HepG2 (cell line): ENCODE measurements around the gene SLC51B. TPM values are rescaled to one million over a fixed set of nuclear protein-coding genes. Genes with fewer than 3 reads are reported as not detected.

Experiments
- EHMT2 ChIP-seq: fragments of 200-600 bp; sonication (generic); IDR thresholded peaks from 2 replicates; pipeline ENCODE4 v1.7.0; 2017; ENCODE audit warnings: antibody characterized with exemption, low read depth, low read length, borderline replicate concordance
- EP300 ChIP-seq, 3 experiments: sonication (generic) in 1 of 3; formaldehyde crosslinking in 1 of 3; IDR thresholded peaks; 2 replicates each; pipeline versions ENCODE4 v1.5.1 to v1.6.1; 2011 to 2020; ENCODE audit warnings: low read depth in 2 of 3, low read length in 2 of 3, borderline replicate concordance in 1 of 3, improper control_type of control experiment in 1 of 3, mild to moderate bottlenecking in 1 of 3, missing genetic modification reagents in 1 of 3, moderate library complexity in 1 of 3
- FLYWCH1 ChIP-seq: sonication (generic); formaldehyde crosslinking; IDR thresholded peaks from 2 replicates; pipeline ENCODE4 v1.8.1; 2023; ENCODE audit warnings: mild to moderate bottlenecking, missing genetic modification reagents
- FOSL1 ChIP-seq: sonication (generic); formaldehyde crosslinking; IDR thresholded peaks from 2 replicates; pipeline ENCODE4 v1.9.0; 2021; ENCODE audit warnings: missing genetic modification reagents, borderline replicate concordance
- GABPB1 ChIP-seq: IDR thresholded peaks from 2 replicates; pipeline ENCODE4 v1.6.1; 2016; ENCODE audit warnings: mild to moderate bottlenecking, missing genetic modification reagents, moderate library complexity, missing compliant biosample characterization
- KLF16 ChIP-seq, 2 experiments: sonication (generic) in 1 of 2; formaldehyde crosslinking in 1 of 2; IDR thresholded peaks; 2 replicates each; pipeline versions ENCODE4 v1.6.1 to v1.8.0; 2016 to 2023; ENCODE audit warnings: missing genetic modification reagents in 2 of 2, missing compliant biosample characterization in 1 of 2
- NR2C2 ChIP-seq: sonication (generic); formaldehyde crosslinking; IDR thresholded peaks from 2 replicates; pipeline ENCODE4 v1.4.0; 2020; ENCODE audit warnings: missing genetic modification reagents, mild to moderate bottlenecking, moderate library complexity, borderline replicate concordance
- XBP1 ChIP-seq: sonication (generic); formaldehyde crosslinking; IDR thresholded peaks from 2 replicates; pipeline ENCODE4 v1.5.0; 2020; ENCODE audit warnings: missing genetic modification reagents
- ZBTB49 ChIP-seq: sonication (generic); formaldehyde crosslinking; IDR thresholded peaks from 2 replicates; pipeline ENCODE4 v1.4.0; 2020; ENCODE audit warnings: missing genetic modification reagents, borderline replicate concordance
- ZMYM2 ChIP-seq: sonication (generic); formaldehyde crosslinking; IDR thresholded peaks from 2 replicates; pipeline ENCODE4 v1.8.0; 2022; ENCODE audit warnings: mild to moderate bottlenecking, missing genetic modification reagents
- ZNF138 ChIP-seq: sonication (generic); formaldehyde crosslinking; IDR thresholded peaks from 2 replicates; pipeline ENCODE4 v1.5.0; 2020; ENCODE audit warnings: mild to moderate bottlenecking, low read depth, missing genetic modification reagents
- ZNF160 ChIP-seq: sonication (generic); formaldehyde crosslinking; IDR thresholded peaks from 2 replicates; pipeline ENCODE4 v1.8.0; 2022; ENCODE audit warnings: mild to moderate bottlenecking, inconsistent platforms, missing genetic modification reagents
- ZNF234 ChIP-seq: sonication (generic); formaldehyde crosslinking; conservative IDR thresholded peaks from 2 replicates; pipeline ENCODE4 v1.5.1; 2020; ENCODE audit warnings: mild to moderate bottlenecking, missing genetic modification reagents
- ZNF589 ChIP-seq: sonication (generic); formaldehyde crosslinking; conservative IDR thresholded peaks from 2 replicates; pipeline ENCODE4 v1.8.0; 2022; ENCODE audit warnings: mild to moderate bottlenecking, moderate library complexity, missing genetic modification reagents
- ZNF644 ChIP-seq: IDR thresholded peaks from 2 replicates; pipeline ENCODE4 v1.6.1; 2016; ENCODE audit warnings: low read depth
- ZNF747 ChIP-seq: sonication (generic); formaldehyde crosslinking; IDR thresholded peaks from 2 replicates; pipeline ENCODE4 v1.8.1; 2023; ENCODE audit warnings: missing genetic modification reagents, mild to moderate bottlenecking, borderline replicate concordance
- ZNF784 ChIP-seq: sonication (generic); formaldehyde crosslinking; IDR thresholded peaks from 2 replicates; pipeline ENCODE4 v1.5.1; 2020; ENCODE audit warnings: missing genetic modification reagents, mild to moderate bottlenecking, borderline replicate concordance
- ZNF83 ChIP-seq: sonication (generic); formaldehyde crosslinking; IDR thresholded peaks from 2 replicates; pipeline ENCODE4 v1.4.0; 2020; ENCODE audit warnings: missing genetic modification reagents, mild to moderate bottlenecking, borderline replicate concordance
- polyA plus RNA-seq, 8 experiments: library from polyadenylated mRNA; depleted of rRNA in 3 of 8; stranded (reverse) in 7 of 8; unstranded in 1 of 8; fragments of >200 nt; fragmentation: Illumina TruSeq in 4 of 8; extraction: Trizol in 4 of 8; gene quantifications; 2 replicates each; pipeline versions ENCODE4 v1.2.1 to v1.2.3, GENCODE V29; 2011 to 2016; ENCODE audit warnings: low read depth in 4 of 8, missing spikeins in 1 of 8, mixed read lengths in 1 of 8; ENCODE audit not compliant: insufficient read depth in 1 of 8
- total RNA-seq, 5 experiments: library from RNA; depleted of rRNA; stranded (reverse); fragments of >200 nt; fragmentation: Illumina TruSeq; extraction: Trizol; gene quantifications; 2 replicates each; pipeline ENCODE4 v1.2.3, GENCODE V29; 2016; ENCODE audit warnings: low read depth in 1 of 5
- TF ChIP-seq, protein P1 (sequence below): sonication (generic); formaldehyde crosslinking; IDR thresholded peaks from 2 replicates; pipeline ENCODE4 v1.4.0; 2020; ENCODE audit warnings: missing genetic modification reagents, low read depth, mild to moderate bottlenecking, borderline replicate concordance
- TF ChIP-seq, protein P2 (sequence below): IDR thresholded peaks from 2 replicates; pipeline ENCODE4 v1.6.1; 2016
- TF ChIP-seq, protein P3 (sequence below): sonication (generic); formaldehyde crosslinking; IDR thresholded peaks from 2 replicates; pipeline ENCODE4 v1.9.0; 2022; ENCODE audit warnings: low read depth, missing genetic modification reagents

Gene SLC51B
- total and polyA plus RNA-seq, 2 of the 13 experiments (the other 11 are each of a cell fraction or from before 2014, with no cell fraction given): 14.9 to 17.1 TPM

DNA sequence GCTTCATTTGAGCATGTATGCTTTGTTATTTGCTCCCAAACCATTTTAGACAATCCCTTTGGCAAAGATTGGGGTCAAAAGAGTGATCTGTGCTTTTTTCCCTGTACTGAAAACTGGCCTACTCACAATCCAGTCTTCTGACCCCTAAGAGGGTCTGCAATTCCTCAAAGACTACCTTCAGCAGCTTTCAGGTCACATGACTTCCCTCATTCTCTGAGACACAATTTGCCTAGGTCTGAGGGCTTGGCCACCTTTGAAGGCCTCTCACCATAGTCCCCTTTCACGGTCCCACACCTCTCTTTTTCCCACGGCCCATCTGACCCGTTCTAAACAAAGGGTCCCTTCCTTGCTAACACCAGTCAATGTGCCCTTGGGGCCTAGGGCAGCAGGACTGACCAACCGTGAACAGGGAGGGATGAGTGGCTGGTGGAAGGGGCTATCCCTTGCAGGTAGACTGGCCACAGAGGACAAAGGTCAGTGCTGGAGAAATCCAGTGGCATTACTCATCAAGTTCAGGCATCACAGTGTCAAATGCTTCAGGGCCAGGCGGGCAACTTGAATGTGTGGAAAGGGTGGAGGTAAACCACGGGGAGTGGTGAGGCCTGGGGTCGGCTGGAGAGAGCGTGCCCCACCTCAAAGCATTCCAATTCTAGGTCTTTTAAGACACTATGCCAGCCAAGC is 11.8 kb downstream of the SLC51B start (continued):
- TF ChIP-seq KLF16 (CRISPR knock-in tag; IDR thresholded peaks at IDR 0.05) (peak in 1 of 2 experiments; percentile 68; a peak in 2 of 4 replicates), FOSL1 (CRISPR knock-in tag) (peak; percentile 95), ZNF234 (CRISPR knock-in tag) (no peak), ZNF160 (CRISPR knock-in tag) (no peak), ZNF784 (CRISPR knock-in tag) (no peak), ZNF138 (CRISPR knock-in tag) (no peak), XBP1 (CRISPR knock-in tag) (no peak), NR2C2 (CRISPR knock-in tag) (peak; percentile 85), ZNF644 (CRISPR knock-in tag) (peak; percentile 95), ZNF747 (CRISPR knock-in tag) (no peak), ZBTB49 (CRISPR knock-in tag) (no peak), GABPB1 (CRISPR knock-in tag) (peak; percentile 45), FLYWCH1 (CRISPR knock-in tag) (no peak), ZMYM2 (no peak), EP300 (IDR thresholded peaks at IDR 0.05; ENCODE audit: low read depth in 2 of 2, low read length in 2 of 2) (peak; percentile 54 to 73; a peak in 2 of 4 replicates), EP300 (CRISPR knock-in tag; IDR thresholded peaks at IDR 0.05; ENCODE audit: borderline replicate concordance) (peak; percentile 81), ZNF589 (CRISPR knock-in tag) (no peak), ZNF83 (CRISPR knock-in tag) (no peak), EHMT2 (peak; percentile 74; the same call in 1 of the 2 replicates)
- TF ChIP-seq, protein P1, sequence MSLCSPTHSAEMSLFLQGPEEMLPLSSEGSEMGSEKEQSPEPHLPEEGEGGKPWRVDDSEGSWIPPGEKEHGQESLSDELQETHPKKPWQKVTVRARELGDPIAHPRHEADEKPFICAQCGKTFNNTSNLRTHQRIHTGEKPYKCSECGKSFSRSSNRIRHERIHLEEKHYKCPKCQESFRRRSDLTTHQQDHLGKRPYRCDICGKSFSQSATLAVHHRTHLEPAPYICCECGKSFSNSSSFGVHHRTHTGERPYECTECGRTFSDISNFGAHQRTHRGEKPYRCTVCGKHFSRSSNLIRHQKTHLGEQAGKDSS (CRISPR knock-in tag): 0 out of 2 replicates have a peak, but pooled peaks have one; percentile 17
- TF ChIP-seq, protein P2, sequence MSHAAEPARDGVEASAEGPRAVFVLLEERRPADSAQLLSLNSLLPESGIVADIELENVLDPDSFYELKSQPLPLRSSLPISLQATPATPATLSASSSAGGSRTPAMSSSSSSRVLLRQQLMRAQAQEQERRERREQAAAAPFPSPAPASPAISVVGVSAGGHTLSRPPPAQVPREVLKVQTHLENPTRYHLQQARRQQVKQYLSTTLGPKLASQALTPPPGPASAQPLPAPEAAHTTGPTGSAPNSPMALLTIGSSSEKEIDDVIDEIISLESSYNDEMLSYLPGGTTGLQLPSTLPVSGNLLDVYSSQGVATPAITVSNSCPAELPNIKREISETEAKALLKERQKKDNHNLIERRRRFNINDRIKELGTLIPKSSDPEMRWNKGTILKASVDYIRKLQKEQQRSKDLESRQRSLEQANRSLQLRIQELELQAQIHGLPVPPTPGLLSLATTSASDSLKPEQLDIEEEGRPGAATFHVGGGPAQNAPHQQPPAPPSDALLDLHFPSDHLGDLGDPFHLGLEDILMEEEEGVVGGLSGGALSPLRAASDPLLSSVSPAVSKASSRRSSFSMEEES (CRISPR knock-in tag): no peak; the same call in 1 of the 2 replicates
- TF ChIP-seq, protein P3, sequence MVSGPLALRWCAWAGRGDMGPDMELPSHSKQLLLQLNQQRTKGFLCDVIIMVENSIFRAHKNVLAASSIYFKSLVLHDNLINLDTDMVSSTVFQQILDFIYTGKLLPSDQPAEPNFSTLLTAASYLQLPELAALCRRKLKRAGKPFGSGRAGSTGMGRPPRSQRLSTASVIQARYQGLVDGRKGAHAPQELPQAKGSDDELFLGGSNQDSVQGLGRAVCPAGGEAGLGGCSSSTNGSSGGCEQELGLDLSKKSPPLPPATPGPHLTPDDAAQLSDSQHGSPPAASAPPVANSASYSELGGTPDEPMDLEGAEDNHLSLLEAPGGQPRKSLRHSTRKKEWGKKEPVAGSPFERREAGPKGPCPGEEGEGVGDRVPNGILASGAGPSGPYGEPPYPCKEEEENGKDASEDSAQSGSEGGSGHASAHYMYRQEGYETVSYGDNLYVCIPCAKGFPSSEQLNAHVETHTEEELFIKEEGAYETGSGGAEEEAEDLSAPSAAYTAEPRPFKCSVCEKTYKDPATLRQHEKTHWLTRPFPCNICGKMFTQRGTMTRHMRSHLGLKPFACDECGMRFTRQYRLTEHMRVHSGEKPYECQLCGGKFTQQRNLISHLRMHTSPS (CRISPR knock-in tag): peak; percentile 88
